Natural killer cell (primary cell): ENCODE measurements around the gene PERCC1. TPM values are rescaled to one million over a fixed set of nuclear protein-coding genes. Genes with fewer than 3 reads are reported as not detected.

Experiments
- ATAC-seq, 3 donors: fragments of 150-1000 bp in 2 of 3; fragments of 200-7000 bp in 1 of 3; cut with Tn5 transposase; 1 replicate in 1 of 3; 2 replicates in 2 of 3; pipeline ENCODE4 v1.10.0; 2021; ENCODE audit warnings: mild to moderate bottlenecking in 2 of 3, moderate library complexity in 2 of 3
- DNase-seq, 2 donors: peaks; one replicate each; pipeline versions ENCODE4 v3.0.0 to v3.0.0-alpha.2; 2013 to 2021; ENCODE audit warnings: mixed read lengths in 1 of 2
- H3K27ac ChIP-seq: one replicate; pipeline ENCODE4 v1.5.1; 2013; ENCODE audit warnings: mild to moderate bottlenecking, low read length
- H3K27me3 ChIP-seq: one replicate; pipeline ENCODE4 v1.6.1; 2013; ENCODE audit warnings: low read length; ENCODE audit not compliant: control insufficient read depth, insufficient read depth
- H3K36me3 ChIP-seq: one replicate; pipeline ENCODE4 v1.6.1; 2013; ENCODE audit warnings: low read length; ENCODE audit not compliant: control insufficient read depth, insufficient read depth
- H3K4me1 ChIP-seq: one replicate; pipeline ENCODE4 v1.6.1; 2013; ENCODE audit warnings: low read length; ENCODE audit not compliant: control insufficient read depth, insufficient read depth
- H3K4me3 ChIP-seq: one replicate; pipeline ENCODE4 v1.5.1; 2013; ENCODE audit warnings: low read length
- H3K9me3 ChIP-seq: one replicate; pipeline ENCODE4 v1.6.1; 2013; ENCODE audit warnings: low read length; ENCODE audit not compliant: control insufficient read depth, insufficient read depth
- H3K27ac Mint-ChIP-seq, 2 donors: one replicate each; pipeline ENCODE4 v1.8.0; 2022; ENCODE audit warnings: mild to moderate bottlenecking in 2 of 2, mixed read lengths in 2 of 2, moderate library complexity in 1 of 2
- H3K27me3 Mint-ChIP-seq, 2 donors: one replicate each; pipeline ENCODE4 v1.8.0; 2022; ENCODE audit warnings: low read depth in 2 of 2, mixed read lengths in 2 of 2
- H3K36me3 Mint-ChIP-seq: one replicate; pipeline ENCODE4 v1.8.0; 2022; ENCODE audit warnings: mixed read lengths
- H3K4me1 Mint-ChIP-seq, 2 donors: one replicate each; pipeline ENCODE4 v1.8.0; 2022; ENCODE audit warnings: mixed read lengths in 2 of 2
- H3K4me3 Mint-ChIP-seq: one replicate; pipeline ENCODE4 v1.8.0; 2022; ENCODE audit warnings: mild to moderate bottlenecking, moderate library complexity, mixed read lengths
- H3K9me3 Mint-ChIP-seq, 2 donors: one replicate each; pipeline ENCODE4 v1.8.0; 2022; ENCODE audit warnings: mixed read lengths in 2 of 2
- CTCF ChIP-seq: fragments of 200-600 bp; IDR thresholded peaks from one replicate; pipeline ENCODE4 v1.8.0; 2022; ENCODE audit warnings: antibody characterized with exemption
- WGBS: methylation state at CpG from one replicate; pipeline ENCODE4 v1.1.7; 2013; ENCODE audit warnings: missing lambda C conversion rate; ENCODE audit not compliant: insufficient coverage; 5-methylcytosine and 5-hydroxymethylcytosine counted together
- intact Hi-C: fragments of 100-400 bp; cut with micrococcal nuclease; formaldehyde crosslinking; loops from one replicate; pipeline ENCODE4 v1.14.2; 2022
- total RNA-seq, 4 donors: library from RNA; stranded (reverse); fragments of 120-200 nt in 1 of 4; gene quantifications; one replicate each; pipeline versions ENCODE4 v1.2.3 to v1.2.4, GENCODE V29; 2013 to 2022

PERCC1 gene
- total RNA-seq, 3 donors from 2014 or later (not counting 1 experiment from before 2014, with no cell fraction given) = 0.68 to 0.96 (median 0.83) TPM

- WGBS = 97% methylated on average over 38 of the region's 38 CpGs
Measured at GRCh38 chr16:1398826-1399581, 31.9 kb upstream of the PERCC1 start.

GRCh38 chr16:1401061-1401757 lies 29.7 kb upstream of the PERCC1 start:
- intact Hi-C loops = no loop called here
- H3K9me3 Mint-ChIP-seq = no peaks in the 10 kb centered on the region

More at GRCh38 chr16:1398826-1399581, 31.9 kb upstream of the PERCC1 start:
- H3K27me3 ChIP-seq = no peaks in the 10 kb centered on the region
- no peaks in the 10 kb centered on the region for H3K4me1 ChIP-seq
- H3K4me3 Mint-ChIP-seq = no peak overlapping the region
- intact Hi-C loops = no loop called here
- H3K27me3 Mint-ChIP-seq = no peaks in the 10 kb centered on the region
- no peak overlapping the region for H3K27ac Mint-ChIP-seq
- H3K4me3 ChIP-seq = no peak overlapping the region
- no peak overlapping the region for H3K27ac ChIP-seq
- no peaks in the 10 kb centered on the region for H3K9me3 ChIP-seq
- H3K36me3 ChIP-seq = peaks cover 59% of the 10 kb centered on the region
- H3K36me3 Mint-ChIP-seq = no peaks in the 10 kb centered on the region
- peaks cover 0 to under 1% of the 10 kb centered on the region in 2 donors for H3K4me1 Mint-ChIP-seq
- TF ChIP-seq CTCF = no peak
- DNase-seq = no peak
- no peaks in the 10 kb centered on the region for H3K9me3 Mint-ChIP-seq
- no peak for ATAC-seq

GRCh38 chr16:1401758-1402154 lies 29.1 kb upstream of the PERCC1 start:
- TF ChIP-seq CTCF = no peak
- H3K27me3 ChIP-seq = no peaks in the 10 kb centered on the region
- H3K9me3 Mint-ChIP-seq = no peaks in the 10 kb centered on the region

More at GRCh38 chr16:1401061-1401757, 29.7 kb upstream of the PERCC1 start:
- no peak overlapping the region for H3K4me3 ChIP-seq
- ATAC-seq (no peak), DNase-seq (no peak)
- H3K36me3 ChIP-seq = peaks cover 58% of the 10 kb centered on the region
- Mint-ChIP-seq H3K4me1 (peaks cover 0 to 6% of the 10 kb centered on the region in 2 donors), H3K36me3 (no peaks in the 10 kb centered on the region), H3K27ac (no peak overlapping the region), H3K27me3 (no peaks in the 10 kb centered on the region), H3K4me3 (no peak overlapping the region)
- H3K9me3 ChIP-seq = no peaks in the 10 kb centered on the region
- WGBS = 95% methylated on average over 29 of the region's 29 CpGs
- H3K4me1 ChIP-seq = no peaks in the 10 kb centered on the region
- H3K27ac ChIP-seq = no peak overlapping the region
- TF ChIP-seq CTCF = no peak
- no peaks in the 10 kb centered on the region for H3K27me3 ChIP-seq

More at GRCh38 chr16:1401758-1402154, 29.1 kb upstream of the PERCC1 start:
- no peak for ATAC-seq
- Histone ChIP-seq H3K4me1 (no peaks in the 10 kb centered on the region), H3K36me3 (peaks cover 60% of the 10 kb centered on the region), H3K4me3 (no peak overlapping the region), H3K27ac (no peak overlapping the region), H3K9me3 (no peaks in the 10 kb centered on the region)
- DNase-seq = no peak
- no peaks in the 10 kb centered on the region for H3K36me3 Mint-ChIP-seq
- 98% methylated on average over 13 of the region's 13 CpGs for WGBS
- no peaks in the 10 kb centered on the region for H3K27me3 Mint-ChIP-seq
- no peak overlapping the region for H3K27ac Mint-ChIP-seq
- no peak overlapping the region for H3K4me3 Mint-ChIP-seq
- intact Hi-C loops = no loop called here
- H3K4me1 Mint-ChIP-seq = peaks cover 0 to 6% of the 10 kb centered on the region in 2 donors
